NOMO-1 (cell line): ENCODE results near the gene ADGRV1.

Source experiments
- DNase-seq, 2 experiments: peaks; one replicate each; lab custom pipeline; 2025; ENCODE audit not compliant: unreplicated experiment in 2 of 2; lab: John Stamatoyannopoulos, UW

The ADGRV1 gene

DNA sequence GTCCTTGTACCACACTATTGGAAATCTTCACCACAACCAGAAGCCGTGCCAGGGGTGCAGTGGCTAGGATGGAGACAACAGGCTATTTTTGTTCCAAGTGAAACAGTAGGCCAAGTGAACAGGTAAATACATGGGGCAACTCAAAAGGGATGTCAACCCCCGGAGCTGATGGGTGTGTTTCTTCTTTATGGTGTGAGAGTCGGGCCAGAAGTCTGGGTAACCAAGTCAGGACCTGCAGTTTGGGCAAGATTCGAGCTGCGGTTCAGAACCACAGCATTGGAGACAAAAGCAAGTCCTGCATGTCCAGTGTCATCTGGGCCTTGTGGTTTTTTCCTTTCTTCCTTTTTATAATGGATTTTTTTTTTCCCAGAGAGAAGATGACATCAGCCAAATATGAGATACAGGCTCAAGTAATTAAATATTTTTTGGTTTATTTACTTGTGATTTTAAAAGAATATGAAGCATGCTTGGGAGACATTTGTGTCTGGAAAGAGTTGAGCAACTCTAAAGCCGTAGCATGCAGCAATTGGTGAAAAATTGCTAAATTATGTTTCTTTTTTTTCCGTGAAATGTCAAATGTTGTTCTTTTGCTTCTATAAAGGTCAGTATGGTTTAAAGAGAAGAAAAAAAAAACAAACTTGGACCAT is 562.9 kb downstream of the ADGRV1 start:
- DNase-seq: no peak

DNA sequence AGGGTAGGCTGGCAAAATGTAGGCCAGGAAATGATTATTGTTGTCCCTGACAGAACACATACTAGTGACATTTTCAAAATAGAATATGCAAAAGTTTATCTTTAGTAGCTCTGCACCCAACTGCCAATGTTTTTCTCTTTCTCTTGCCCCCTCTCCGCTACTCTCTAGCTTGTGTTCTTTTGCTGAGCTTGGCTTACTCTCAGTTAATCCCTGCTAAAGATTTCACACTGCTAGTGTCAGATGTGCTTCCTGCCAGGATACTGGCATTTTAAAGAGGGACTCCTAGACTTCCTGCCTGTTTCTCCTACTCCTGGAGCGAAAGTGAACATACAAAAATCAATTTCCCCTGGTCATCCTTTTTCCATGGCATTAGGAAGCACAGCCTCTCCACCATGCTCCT is 564.1 kb downstream of the ADGRV1 start:
- no peak for DNase-seq

DNA sequence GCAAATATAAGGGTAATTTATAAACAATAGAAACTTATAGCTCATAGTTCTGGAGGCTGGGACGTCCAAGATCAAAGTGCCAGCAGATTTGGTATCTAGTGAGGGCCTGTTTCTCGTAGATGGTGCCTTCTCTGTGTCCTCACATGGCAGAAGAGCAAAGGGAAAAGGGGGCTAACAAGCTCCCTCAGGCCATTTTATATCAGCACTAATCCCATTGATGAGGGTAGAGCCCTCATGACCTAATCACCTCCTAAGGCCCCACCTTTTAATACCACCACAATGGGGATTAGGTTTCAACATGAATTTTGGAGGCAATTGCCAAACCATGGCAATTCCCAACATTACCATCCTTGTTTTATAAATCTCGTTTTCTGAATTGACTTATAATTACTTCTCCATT is 564.7 kb downstream of the ADGRV1 start:
- DNase-seq: no peak

DNA sequence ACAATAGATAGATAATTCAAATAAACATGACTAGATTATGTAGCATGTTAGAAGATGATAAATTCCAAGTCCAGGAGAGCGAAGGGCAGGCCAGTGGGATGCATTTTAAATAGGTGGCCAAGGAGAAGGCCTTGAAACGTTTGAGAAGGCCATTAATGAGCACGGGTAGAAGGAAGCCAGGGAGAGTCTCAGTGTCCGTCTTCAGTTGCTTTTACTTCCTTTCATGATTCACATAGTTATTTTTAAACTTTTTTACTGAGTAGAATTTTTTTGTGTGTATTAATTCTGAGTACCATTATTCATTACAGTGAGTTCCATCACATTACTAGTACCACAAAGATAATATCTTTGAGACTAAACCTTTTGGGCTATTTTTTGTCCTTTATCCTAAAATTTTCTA is 565.3 kb downstream of the ADGRV1 start:
- DNase-seq: peak; percentile 3 to 53

DNA sequence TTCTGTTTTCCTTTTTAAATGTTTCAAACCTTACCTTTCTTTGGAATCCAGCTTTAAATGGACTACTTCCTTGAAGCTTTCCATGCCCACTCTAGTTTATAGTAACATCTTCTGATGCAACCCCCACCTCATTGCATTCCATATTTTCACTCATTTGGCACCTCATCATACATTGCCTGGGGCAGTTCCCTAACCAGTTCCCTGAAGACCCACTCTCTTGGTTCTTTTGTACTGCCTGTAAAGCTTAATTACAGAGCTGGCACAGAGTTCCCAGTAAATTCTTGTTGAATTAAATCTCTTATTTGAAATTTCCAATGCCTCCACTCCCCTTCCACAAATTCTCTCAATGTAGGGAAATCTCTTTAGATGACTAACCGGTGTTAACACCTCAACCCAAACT is 567.3 kb downstream of the ADGRV1 start:
- no peak for DNase-seq

DNA sequence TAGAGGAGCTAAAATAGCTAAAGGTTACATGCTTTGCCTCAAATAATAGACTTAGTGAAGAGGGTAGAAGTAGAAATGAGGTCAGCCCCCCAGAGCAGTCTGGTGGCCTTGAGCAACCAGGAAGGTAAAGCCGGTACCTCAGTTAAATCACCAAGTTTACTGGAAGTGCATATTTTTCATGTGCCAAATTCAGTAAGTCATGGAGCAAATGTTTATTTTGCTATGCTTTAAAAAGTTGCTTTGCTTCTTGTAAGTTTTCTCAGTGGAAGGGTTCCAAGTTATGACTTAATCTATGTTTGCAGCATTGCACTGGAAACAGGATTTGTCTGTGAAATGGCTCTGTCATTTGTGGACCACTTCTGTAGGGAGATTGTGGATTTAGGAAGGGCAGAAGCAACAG is 567.9 kb downstream of the ADGRV1 start:
- no peak for DNase-seq

DNA sequence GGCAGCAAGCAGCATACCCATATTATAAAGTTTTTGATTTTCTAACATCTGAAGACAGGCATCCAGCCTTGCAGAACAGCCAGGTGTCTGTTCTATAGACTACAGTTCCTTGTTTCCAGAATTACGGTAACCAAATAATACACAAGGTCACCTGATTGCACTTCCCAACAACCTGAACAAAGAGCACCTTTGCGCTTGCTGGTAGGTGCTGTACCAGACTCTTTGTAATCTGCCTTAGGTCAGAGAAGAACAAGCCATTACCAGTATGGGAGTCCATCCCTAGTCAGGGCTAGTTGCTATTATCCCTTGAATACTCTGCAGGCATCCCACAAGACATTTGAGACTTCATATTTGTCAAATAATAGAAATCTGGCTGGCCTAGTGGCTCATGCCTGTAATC is 568.3 kb downstream of the ADGRV1 start:
- DNase-seq: no peak

DNA sequence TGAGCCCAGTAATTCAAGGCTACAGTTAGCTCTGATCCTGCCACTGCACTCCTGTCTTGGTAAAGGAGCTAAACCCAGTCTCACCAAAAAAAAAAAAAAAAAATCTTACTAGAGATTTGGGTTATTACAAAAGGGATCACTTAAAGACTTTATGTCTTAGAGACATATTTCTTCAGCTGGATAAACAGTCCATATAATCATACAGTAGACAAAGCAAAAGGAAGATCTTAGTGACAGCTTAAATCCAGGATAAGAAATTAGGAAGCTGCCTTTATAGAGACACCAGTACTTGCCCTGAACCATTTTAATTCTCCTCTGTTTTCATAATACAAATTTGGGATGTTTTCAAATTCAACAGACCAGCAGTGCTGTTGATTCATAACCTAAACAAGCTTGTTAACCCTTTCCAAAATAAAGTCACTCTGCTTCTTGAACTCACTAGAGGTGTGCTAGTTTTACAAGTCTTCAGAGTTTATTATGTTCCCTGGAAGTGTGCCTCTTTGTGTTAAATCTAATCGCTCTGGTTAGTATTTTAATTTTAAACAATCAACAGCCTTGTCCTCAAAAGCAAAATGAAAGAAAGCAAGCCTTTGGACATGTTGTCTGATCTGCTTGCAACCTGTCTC is 569.0 kb downstream of the ADGRV1 start:
- no peak for DNase-seq

DNA sequence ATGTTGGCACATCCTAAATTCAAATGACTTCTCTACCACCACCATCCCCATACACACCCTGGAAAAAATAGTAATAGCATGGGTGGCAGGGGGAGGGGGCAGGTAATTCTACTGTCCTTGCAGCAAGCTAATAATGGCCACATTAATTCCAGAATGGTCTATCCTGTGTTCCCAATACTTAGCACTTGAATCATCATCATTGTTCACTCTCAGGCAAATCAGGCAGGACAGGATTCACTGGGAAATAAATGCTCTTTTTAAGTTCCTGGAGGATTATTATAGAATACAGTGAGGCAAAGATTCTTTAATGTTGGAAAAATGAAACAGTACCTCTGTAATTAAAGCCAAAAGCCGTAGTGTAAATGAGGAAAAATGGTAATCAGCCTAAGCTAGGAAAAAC is 570.0 kb downstream of the ADGRV1 start:
- DNase-seq: no peak

DNA sequence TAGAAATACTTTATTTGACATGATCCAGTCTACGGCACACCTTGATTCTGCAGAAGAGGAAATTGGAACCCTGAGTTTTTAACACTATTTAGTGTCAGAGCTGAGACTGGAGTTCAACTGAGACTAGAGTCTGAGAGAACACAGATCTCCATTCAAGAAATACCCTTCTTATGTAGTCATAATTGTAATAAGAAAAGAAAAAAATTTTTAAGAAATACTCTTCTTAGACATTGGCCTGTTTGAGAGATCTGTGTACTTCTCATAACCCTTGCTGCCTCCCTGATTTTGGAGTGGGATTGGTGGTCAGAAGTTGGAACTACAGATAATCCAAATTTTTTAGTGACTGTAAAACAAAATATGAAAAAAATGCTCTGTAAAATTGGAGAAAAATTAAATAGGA is 571.2 kb downstream of the ADGRV1 start:
- DNase-seq: no peak

DNA sequence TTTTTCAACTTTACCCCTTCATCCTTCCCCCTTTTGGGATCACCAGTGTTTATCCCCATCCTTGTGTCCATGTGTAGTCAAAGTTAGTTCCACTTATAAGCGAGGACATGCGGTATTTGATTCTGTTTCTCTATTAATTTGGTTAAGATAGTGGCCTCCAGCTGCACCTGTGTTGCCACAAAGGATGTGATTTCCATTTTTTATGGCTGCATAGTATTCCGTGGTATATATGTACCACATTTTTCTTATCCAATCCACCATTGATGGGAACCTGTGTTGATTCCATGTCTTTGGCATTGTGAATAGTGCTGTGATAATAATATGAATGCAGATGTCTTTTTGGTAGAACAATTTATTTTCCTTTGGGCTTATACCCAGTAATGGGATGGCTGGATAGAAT is 572.2 kb downstream of the ADGRV1 start:
- DNase-seq: no peak

DNA sequence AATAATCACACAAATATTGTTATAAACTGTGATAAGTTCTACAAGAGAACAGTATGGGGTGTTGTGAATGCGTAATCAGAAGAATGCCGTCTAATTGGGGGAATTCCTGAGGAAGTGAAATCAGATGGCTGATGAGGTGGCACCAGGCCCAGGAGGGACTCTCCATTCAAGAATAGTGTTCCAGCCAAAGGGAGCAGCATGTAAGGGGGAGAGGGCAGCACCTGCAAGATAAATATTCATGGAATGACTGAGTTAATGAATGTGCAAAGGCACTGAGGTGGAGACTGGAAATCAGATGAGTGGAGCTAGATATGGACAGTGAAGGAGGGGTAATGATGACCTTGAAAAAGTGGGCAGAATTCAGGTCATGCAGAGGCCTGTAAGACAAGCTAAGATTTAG is 574.0 kb downstream of the ADGRV1 start:
- no peak for DNase-seq

DNA sequence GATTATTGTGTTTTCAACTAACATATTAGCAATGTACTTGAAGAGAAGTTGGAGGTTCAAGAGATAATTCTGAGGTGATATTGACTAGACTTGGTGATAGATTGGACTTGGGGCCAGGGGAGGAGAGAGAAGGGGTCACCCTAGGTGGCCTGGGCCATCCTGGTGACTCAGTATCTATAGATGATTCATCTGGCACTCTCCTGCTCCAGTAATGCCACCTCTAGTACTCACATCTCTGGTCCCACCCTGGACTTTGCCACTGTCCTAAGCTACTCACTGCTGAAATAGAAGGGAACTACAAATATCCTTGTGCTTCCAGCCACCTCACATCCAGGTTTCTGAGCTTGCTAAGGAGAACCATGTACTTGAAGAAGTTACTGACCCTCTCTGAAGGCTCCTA is 574.6 kb downstream of the ADGRV1 start:
- no peak for DNase-seq

DNA sequence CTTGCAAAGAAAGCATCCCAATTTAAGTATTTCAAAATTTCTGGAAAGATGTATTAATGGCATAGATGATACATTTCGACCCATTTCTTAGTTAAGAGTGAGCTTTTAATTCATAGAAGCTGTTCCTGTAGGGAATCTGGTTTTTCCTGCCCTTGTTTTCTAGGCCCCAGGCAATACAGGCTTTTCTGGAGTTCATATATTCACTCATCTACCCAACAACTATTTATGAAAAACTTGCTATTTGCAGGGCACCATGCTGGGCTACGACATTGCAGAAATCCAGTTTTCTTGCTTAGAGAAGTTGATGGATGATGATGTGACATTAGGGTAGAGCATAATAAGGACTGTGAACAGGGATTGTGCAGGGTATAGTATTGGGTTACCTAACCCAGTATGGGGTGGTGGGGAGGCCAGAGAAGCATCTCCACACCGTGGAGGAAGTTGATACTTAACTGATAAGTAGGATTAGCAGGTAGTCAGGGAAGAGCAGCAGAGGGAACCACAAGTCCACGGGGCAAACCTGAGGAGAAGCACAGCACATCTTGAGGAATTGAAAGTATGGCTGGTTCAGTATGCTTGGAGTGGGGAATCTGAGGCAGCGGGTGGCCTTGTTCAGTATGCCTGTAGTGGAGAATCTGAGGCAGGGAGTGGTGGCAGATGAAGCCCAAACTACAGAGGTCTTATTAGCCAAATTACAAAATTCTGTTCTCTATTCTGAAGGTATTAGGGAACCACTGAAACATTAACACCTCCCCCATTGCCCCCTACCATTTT is 577.1 kb downstream of the ADGRV1 start:
- no peak for DNase-seq

DNA sequence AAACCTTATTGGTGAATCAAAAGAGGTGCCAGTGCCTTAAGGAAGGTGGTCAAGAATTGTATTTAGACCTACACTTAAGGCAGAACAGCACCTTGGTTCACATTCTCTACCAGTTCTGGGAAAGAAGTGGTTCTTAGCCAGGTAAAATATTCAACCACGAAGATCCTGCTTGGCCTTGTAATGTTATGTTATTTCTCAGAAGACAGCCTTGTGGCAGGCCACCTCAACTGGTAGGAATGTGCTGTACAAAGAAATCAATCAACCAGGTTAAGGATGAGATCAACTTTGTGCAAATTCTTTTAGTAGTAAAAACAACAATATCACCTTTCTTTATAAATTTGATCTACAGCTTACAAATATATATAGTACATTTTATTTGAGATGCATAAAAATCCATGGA is 577.7 kb downstream of the ADGRV1 start:
- DNase-seq: no peak

DNA sequence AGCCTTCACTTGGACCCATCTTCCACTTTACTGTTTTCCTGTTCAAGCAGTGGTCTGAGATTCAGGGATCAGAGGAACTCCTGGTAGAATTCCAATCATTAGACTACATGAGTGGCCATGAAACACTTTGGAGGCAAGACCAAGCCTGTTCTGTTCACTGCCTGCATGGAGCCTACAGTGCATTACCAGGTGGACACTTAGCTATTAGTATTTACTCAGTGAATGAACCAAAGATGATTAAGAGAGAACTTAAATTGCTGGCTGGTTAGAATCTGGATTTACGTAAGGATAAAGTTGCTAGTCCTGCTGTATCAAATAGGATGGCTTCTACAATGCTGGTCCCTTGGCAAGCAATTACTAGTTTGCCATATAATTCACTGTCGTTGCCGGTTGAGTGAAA is 579.0 kb downstream of the ADGRV1 start:
- DNase-seq: no peak

DNA sequence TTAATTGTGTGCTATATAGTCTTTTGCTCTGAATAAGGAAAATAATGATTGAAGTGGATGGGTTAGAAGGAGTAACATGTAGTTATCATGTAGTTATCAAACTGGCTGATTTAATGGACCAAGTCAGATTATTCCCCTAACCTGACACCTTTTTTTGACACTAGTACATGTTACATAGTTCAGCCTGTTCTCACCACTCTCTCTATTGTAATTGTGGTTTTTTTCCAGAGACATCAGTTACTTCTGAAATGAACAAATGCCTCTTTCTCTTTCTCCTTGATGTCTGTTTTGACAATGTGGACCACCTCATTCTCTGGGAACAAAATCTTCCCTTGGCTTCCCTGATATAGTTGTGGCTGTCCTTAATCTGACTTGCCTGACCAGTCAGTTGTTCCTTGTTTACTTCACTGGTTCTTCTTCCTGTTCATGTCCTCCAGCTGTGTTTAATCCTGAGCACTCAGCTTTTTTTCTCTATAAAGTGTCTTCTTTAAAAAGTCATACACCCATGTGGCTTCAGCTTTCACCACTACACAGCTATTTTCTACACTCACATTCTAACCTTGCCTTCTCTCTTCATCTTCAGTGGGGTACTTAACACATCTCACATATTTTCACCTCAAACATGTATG is 581.1 kb downstream of the ADGRV1 start:
- DNase-seq: no peak

DNA sequence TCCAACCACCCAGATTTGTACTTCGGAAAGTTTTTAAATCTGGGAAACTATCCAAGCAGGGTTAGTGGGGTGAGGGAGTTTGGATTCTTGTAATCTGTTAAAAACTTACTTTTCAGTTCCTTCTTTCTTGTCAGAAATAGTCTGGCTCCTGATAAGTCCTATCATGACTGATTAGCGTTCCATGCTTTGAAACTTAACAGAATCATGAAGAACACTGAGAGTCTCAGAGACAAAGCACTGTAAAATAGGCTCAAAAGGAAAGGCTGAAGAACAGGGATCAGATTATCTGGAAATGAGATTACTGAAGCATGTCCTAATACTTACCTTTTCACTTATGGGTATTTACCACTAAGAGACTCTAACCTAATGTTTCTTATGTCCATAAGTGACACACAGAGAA is 582.1 kb downstream of the ADGRV1 start:
- DNase-seq: no peak

DNA sequence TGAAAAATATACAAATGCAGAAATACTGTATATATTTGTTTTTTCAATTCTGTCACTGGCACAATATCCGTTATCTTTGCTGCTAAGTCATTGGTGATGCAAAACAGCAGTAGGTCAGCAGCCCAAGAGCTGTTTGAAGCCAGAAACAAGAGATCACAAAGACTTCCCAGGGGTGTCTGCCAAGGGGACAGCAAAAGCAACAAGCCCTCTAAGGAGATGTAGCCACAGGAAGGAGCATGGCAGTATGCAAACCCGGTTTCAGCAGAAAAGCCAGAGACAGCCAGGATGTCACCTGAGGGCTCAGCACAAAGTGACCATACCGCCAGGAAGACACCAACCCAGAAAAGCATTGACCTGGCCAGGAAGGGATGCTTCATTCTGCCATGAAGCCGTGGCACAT is 583.0 kb downstream of the ADGRV1 start:
- DNase-seq: no peak

DNA sequence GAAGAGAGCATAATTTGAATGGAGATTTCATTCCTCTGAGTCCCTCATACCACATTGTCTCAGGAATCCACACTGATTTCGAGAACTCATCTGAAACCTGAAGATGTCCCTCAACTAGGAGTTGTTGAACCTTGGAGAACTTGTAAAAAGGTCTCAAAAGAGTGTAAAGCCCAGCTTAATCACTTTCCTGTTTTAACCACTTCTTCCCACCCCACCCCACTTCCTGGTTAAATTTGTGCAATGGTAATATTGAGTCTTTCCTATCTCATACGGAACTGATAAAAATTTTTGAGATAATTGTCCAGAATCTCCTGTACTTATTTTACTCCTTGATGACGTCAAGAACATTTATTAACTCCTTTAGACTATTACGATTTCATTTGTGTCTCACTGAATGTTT is 583.8 kb downstream of the ADGRV1 start:
- peak in 1 of 2 experiments; percentile 5 for DNase-seq

DNA sequence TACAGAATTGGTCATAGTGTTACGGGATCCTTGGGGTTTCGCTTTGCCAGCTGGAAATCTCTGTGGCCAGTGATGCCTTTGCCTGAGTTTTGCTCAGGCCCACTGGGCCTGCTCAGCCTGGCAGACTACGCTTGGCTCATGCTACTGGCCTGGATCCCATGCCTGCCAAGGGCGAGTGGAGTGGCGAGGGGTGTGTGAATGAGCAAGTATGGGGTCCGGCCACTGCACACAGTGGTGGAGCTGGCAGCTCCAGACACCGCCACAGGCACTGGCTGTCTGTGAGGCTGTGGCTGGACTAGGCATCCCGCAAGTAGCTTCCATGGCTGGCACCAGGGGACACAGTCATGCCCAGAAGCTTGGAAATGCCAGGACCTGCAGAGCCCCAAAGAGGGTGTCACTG is 584.2 kb downstream of the ADGRV1 start:
- DNase-seq: no peak

DNA sequence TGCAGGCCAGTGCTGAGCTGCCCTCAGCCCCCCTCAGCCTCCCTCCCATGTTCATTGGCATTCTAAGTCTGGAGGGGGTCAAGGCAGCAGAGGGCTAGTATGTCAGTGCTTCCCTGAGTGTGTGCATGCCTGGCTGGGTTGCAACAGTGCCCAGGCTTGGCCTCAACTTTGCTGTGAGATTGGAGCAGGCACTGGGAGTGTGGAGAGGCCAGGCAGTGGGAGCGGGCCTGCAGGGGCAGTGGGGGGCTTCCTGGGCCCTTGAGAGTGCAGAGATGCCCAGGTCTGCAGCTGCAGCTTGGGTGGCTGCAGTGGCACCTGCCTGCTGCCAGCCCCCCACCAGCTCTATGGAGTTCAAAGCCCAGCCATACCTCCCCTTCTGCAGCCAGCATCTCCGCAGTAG is 585.2 kb downstream of the ADGRV1 start:
- no peak for DNase-seq
